HAP-1 (cell line): Measurements from ENCODE around the gene TMEM8B.

ENCODE experiments used
- DNase-seq, 2 experiments: peaks; one replicate each; pipeline ENCODE4 v3.0.0-alpha.2; 2016 to 2020; ENCODE audit warnings: low spot score in 2 of 2
- H3K27me3 ChIP-seq: fragments of 250-450 bp; sonication (Bioruptor Pico); 2 replicates; pipeline ENCODE4 v1.5.1; 2020; ENCODE audit warnings: low read depth, mild to moderate bottlenecking, moderate library complexity
- H3K36me3 ChIP-seq: fragments of 250-450 bp; sonication (Bioruptor Pico); replicated peaks from 2 replicates; pipeline ENCODE4 v1.5.1; 2020; ENCODE audit warnings: mild to moderate bottlenecking
- H3K4me1 ChIP-seq: fragments of 250-450 bp; sonication (Bioruptor Pico); 2 replicates; pipeline ENCODE4 v1.5.1; 2020; ENCODE audit warnings: mild to moderate bottlenecking
- H3K4me3 ChIP-seq: fragments of 250-450 bp; sonication (Bioruptor Pico); 2 replicates; pipeline ENCODE4 v1.5.1; 2020; ENCODE audit warnings: mild to moderate bottlenecking, moderate library complexity
- H3K9me3 ChIP-seq: fragments of 250-450 bp; sonication (Bioruptor Pico); 2 replicates; pipeline ENCODE4 v1.5.1; 2020; ENCODE audit warnings: mild to moderate bottlenecking, moderate library complexity
- in situ Hi-C: fragments of 300-500 bp; cut with MboI; formaldehyde crosslinking; loops from 3 replicates; pipeline ENCODE4 v1.14.3; 2020; ENCODE audit warnings: low sequenced_read_pairs, inconsistent platforms, mixed read lengths

The TMEM8B gene

DNA sequence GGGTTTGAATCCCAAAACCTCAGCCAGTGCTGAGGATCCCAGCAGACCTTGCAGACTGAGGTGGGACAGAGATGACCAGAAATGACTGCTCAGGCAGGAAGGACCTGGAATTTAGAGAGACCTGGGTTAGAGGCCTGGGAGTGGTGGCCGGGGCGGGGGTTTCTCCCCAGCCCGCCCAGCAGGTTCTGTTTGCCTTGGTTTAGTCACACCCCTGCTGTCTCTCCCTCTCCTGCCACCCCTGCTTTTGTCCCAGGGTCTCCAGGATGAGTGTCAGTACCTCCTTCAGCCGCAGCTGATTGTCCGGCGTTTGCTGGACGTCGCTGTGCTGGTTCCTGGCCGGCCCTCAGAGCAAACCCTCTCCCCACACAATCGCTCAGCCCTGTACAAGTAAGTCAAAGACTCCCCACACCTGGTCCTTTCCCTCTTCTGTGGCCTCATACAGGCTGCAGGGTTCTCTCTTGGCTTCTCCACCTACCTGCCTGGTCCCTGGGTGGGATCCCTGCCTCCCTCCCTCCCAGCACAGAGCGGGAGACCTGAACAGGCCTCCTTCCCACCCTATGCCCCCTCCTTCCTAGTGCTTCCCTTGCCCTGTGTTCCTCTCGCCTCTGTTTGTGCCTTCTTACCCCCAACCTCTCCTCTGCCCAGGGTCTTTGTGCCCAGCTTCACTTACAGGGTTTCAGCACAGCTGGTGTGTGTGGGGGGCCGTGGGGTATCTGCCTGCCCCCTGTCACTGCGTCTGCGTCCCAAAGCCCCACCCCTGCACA, 12.0 kb downstream of the TMEM8B start:
- no peaks in the 10 kb centered on the region for H3K36me3 ChIP-seq
- no peak overlapping the region for H3K4me3 ChIP-seq
- in situ Hi-C loops = no loop called here
- H3K9me3 ChIP-seq = no peaks in the 10 kb centered on the region
- peaks cover 5% of the 10 kb centered on the region; the same call in 1 of the 2 replicates for H3K4me1 ChIP-seq
- no peaks in the 10 kb centered on the region for H3K27me3 ChIP-seq
- no peak for DNase-seq

DNA sequence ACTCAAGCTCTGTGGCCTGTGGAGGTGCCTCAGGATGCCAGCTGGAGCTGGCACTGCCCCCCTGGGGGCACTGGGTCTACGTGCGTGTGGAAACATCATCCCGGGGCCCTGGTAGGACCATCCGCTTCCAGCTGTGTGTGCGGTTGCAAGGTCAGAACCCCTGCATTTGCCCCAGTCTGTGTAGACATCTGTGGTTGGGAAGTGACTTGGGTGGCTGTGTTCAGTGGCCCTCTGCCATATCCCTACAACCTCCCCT, 12.5 kb downstream of the TMEM8B start:
- no peak for DNase-seq
- H3K4me1 ChIP-seq = peaks cover 5% of the 10 kb centered on the region; the same call in 1 of the 2 replicates
- no peaks in the 10 kb centered on the region for H3K9me3 ChIP-seq
- no peaks in the 10 kb centered on the region for H3K36me3 ChIP-seq
- H3K27me3 ChIP-seq = no peaks in the 10 kb centered on the region
- in situ Hi-C loops = no loop called here
- no peak overlapping the region for H3K4me3 ChIP-seq

DNA sequence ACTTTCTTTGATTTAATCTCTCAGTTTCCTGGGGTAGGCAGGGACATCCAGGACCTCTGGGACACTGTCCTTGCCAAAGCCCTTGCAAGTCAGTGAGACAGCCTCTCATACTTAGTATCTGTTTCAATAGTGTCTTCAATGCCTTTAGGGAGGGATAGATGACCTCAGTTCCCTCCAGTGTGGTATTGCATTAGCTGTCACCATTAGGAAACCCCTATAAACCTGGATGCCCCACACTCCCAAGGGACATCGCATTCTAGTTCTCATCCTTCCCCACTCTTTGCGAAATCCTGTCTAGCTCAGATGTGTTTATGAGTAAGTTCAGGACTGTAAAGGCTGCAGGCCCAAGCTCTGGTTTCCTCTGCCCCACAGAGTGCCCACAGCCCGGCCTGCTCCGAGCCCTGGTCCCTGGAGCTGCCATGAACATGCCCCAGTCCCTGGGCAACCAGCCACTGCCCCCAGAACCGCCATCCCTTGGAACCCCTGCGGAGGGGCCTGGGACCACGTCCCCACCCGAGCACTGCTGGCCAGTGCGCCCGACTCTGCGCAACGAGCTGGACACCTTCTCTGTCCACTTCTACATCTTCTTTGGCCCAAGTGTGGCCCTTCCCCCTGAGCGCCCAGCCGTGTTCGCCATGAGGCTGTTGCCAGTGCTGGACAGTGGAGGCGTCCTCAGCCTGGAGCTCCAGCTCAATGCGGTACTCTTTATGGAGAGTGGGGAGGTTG, 13.2 kb downstream of the TMEM8B start:
- Histone ChIP-seq H3K36me3 (no peaks in the 10 kb centered on the region), H3K4me3 (no peak overlapping the region), H3K27me3 (no peaks in the 10 kb centered on the region), H3K9me3 (no peaks in the 10 kb centered on the region), H3K4me1 (peaks cover 5% of the 10 kb centered on the region; the same call in 1 of the 2 replicates)
- in situ Hi-C loops = no loop called here
- DNase-seq = no peak

DNA sequence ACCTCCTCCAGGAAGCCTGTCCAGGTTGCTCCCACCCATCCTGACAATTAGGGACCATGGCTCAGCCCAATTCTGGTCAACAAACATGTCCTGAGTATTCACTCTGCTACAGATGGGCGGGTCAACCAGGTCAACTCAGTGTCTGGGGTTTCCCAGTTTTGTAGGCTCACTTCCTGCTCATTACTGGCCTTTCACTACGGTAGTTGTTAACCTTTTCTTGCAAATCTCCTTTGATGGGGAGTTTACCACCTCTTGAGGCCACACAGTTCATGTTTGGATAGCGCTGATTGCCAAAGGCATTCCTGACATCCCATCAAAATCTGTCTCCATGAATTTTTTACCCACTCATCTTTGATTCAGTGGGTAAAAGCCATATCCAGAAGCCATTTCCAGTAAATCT, 13.8 kb downstream of the TMEM8B start:
- no peaks in the 10 kb centered on the region for H3K9me3 ChIP-seq
- H3K4me1 ChIP-seq = peaks cover 5% of the 10 kb centered on the region; the same call in 1 of the 2 replicates
- no peaks in the 10 kb centered on the region; the same call in 1 of the 2 replicates for H3K36me3 ChIP-seq
- H3K27me3 ChIP-seq = no peaks in the 10 kb centered on the region
- no peak overlapping the region for H3K4me3 ChIP-seq
- no peak for DNase-seq
- in situ Hi-C loops = no loop called here

DNA sequence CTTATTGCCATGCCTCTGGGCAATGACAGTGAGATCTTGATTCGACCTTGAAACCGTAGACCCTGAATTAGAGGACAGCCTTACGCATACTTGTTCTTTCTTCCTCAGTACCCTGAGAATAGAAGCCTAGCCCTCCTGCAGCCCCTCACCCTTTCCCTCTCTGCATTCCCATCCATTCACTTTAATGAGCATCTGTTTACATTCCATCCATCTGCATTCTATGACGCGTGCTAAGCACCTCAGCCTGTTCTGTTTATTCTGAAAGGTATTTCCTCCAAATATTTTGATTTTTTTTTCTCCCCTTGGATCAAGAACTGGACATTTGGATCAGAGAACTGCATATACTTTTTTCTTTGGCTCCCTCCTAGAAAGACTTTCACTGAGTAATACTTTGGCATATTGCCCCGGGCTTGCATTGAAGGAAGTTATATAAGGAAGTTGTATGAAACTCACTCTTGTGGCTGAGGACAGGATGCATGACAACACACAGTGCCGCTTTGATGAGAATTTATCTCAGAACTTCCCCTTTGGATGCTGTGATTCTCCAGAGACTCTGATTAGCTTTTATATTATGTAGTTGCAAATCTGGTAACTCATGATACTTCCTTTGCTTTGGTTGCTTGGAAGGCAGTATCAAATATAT, 15.7 kb downstream of the TMEM8B start:
- Histone ChIP-seq H3K36me3 (no peaks in the 10 kb centered on the region; the same call in 1 of the 2 replicates), H3K4me3 (no peak overlapping the region), H3K27me3 (no peaks in the 10 kb centered on the region), H3K9me3 (no peaks in the 10 kb centered on the region), H3K4me1 (peaks cover 5% of the 10 kb centered on the region; the same call in 1 of the 2 replicates)
- no peak for DNase-seq
- in situ Hi-C loops = no loop called here

DNA sequence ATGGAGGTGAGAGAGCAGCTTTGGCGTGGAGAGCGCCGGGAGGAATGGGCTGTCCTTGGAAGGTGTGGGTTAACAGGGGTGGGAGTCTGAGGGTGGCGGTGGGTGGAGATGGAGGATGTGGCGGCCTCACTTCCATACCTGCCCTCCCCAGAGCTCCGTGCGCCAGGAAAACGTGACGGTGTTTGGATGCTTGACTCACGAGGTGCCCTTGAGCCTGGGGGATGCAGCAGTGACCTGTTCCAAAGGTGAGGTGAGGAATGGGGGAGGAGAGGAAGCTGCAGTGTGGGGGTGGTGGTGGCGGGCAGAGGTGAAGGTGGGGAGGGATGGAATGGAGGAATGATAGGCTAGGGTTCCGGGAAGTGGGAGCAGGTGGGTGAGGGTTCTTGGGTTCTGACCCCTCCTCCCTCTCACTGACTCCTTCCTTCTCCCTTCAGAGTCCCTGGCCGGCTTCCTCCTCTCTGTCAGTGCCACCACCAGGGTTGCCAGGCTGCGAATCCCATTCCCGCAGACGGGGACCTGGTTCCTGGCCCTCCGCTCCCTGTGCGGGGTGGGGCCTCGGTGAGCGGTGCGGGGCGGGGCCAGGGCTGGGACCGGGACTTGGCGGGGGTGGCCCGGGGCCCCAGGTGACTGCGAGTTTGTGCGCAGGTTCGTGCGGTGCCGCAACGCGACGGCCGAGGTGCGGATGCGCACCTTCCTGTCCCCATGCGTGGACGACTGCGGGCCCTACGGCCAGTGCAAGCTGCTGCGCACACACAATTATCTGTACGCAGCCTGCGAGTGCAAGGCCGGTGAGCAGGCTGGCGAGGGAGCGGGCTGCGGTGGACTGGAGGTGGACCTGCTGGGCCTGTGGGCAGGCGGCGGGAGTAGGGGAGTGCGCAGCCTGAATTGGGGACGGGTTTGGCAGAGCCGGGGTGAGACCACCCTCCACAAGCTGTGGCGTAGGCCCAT, 17.1 kb downstream of the TMEM8B start:
- Histone ChIP-seq H3K9me3 (no peaks in the 10 kb centered on the region), H3K36me3 (no peaks in the 10 kb centered on the region; the same call in 1 of the 2 replicates), H3K4me1 (peaks cover 5% of the 10 kb centered on the region; the same call in 1 of the 2 replicates), H3K27me3 (no peaks in the 10 kb centered on the region), H3K4me3 (no peak overlapping the region)
- DNase-seq = no peak
- in situ Hi-C loops = no loop called here

DNA sequence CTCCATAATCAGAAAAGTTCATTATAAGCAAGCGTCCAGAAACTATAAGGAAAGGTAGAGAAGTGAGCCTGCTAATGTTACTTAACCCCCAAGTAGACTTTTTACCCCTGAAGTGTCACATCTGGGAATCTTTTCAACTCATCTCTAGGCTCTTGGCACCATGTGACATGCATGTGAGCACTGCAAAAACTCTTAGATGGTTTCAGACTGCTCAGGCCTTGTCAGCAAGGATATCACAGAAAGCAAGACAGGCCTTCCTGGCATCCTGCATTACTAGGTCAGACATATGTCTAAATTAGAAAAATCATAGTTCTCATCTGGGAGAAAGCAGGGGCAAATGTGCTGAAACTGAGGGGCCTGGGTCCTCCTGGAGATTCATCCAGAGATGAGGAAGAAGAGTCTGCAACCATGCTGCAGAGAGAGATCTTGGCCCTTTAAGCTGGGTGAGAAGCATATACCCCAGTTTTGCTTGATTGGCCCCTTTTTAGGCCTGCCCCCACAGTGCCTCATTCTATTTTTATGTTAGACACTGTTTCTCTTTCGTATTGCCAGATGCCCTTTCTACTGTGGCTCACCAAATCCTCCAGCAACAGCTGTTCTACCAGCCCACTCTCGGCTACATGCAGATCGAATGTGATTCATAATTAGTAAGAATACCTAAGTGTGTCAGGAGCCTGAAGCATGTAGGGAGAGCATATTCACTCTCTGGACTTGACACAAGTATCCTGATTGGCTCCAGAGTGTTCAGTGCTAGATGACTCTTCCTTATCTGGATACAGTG, 19.0 kb downstream of the TMEM8B start:
- no peaks in the 10 kb centered on the region for H3K9me3 ChIP-seq
- H3K4me1 ChIP-seq = peaks cover 5% of the 10 kb centered on the region; the same call in 1 of the 2 replicates
- in situ Hi-C loops = no loop called here
- no peaks in the 10 kb centered on the region for H3K27me3 ChIP-seq
- no peak for DNase-seq
- H3K36me3 ChIP-seq = no peaks in the 10 kb centered on the region; the same call in 1 of the 2 replicates
- H3K4me3 ChIP-seq = no peak overlapping the region

DNA sequence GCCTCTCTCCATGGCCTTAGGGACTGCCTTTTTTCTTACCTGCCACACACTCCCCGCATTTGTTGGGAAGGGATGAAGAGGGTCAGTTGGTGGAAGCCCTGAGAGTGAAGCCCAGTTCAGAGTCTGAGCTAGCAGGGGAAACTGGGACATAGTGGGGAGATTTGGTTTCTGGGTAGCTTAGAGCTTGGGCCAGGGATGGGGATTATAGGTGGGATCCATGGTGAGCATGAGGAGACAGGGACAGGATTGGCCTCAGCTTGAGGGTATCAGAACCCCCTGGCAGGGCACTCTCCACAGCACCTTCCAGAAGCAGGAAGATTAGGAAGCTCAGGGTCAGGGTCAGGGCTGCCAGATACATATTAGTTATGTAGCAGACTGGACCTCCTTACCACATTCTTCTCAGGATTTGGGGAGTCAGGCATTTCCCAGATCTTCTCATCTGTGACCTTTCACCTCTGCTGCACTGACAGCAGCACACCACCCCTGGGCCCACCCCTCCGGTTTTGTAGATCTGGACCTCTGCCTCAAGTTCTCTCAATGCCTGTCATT, 23.3 kb downstream of the TMEM8B start:
- no peaks in the 10 kb centered on the region for H3K9me3 ChIP-seq
- no peak overlapping the region for H3K4me3 ChIP-seq
- no peaks in the 10 kb centered on the region for H3K4me1 ChIP-seq
- DNase-seq = no peak
- H3K36me3 ChIP-seq = no peaks in the 10 kb centered on the region; the same call in 1 of the 2 replicates
- no peaks in the 10 kb centered on the region for H3K27me3 ChIP-seq
- in situ Hi-C loops = no loop called here

DNA sequence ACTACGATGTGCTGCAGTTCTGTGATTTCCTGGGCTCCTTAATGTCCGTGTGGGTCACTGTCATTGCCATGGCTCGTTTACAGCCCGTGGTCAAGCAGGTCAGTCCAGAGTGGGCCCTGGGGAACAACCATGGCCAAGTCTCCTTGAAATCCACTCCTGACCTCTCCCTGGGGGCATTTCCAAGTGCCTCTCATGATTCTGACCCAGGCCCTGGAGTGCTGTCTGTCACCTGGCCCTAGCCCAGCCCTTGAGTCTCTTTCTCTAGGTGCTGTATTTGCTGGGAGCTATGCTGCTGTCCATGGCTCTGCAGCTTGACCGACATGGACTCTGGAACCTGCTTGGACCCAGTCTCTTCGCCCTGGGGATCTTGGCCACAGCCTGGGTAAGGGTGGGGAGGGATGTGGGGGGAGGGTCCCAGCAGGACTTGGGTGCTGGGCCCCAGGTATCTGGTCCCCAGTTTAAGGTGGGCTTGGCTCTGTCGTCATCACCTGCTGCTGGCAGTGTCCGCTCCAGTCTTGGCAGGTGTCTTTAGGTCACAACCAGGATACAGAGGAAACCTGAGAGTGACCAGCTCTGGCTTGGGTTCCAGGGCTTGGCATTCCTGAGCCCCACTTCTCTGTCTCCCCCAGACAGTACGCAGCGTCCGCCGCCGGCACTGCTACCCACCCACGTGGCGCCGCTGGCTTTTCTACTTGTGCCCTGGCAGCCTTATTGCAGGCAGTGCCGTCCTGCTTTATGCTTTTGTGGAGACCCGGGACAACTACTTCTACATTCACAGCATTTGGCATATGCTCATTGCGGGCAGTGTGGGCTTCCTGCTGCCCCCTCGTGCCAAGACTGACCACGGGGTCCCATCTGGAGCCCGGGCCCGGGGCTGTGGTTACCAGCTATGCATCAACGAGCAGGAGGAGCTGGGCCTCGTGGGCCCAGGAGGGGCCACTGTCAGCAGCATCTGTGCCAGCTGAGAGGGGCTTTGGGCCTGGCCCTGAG, 24.1 kb downstream of the TMEM8B start:
- Histone ChIP-seq H3K4me1 (no peaks in the 10 kb centered on the region), H3K9me3 (no peaks in the 10 kb centered on the region), H3K4me3 (no peak overlapping the region), H3K27me3 (no peaks in the 10 kb centered on the region), H3K36me3 (no peaks in the 10 kb centered on the region)
- in situ Hi-C loops = no loop called here
- no peak for DNase-seq

DNA sequence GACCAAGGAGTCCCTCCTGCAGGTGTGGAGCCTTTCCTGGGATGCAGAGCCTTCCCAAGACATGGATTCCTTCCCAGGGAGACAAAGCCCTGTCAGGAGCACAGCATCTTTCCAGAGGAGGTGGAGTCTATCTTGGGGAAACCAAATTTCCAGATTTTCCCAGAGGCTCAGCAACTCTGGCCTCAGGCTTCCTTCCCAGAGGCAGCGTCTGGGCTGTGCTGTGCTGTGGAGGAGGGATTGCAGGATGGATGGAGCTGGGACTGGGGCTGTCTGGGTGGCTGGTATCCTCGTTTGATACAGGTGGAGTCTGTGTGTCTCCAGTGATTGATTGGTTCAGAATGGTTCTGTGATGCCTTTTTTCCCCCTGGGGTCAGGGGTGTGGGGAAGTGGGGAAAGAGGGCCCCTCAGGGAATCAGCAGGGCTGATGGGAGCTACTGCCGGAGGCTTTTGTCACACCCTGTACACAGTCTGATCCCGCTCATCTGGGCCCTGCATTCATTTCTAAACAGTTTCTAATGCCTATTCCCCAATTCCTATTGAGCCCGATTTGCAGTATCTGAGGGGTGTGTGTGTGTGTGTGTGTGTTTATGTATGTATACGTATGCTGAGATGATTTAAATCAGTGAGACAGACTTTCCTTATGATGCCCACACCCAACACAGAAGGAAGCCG, 25.2 kb downstream of the TMEM8B start:
- Histone ChIP-seq H3K27me3 (no peaks in the 10 kb centered on the region), H3K4me3 (no peak overlapping the region), H3K36me3 (no peaks in the 10 kb centered on the region), H3K9me3 (no peaks in the 10 kb centered on the region), H3K4me1 (no peaks in the 10 kb centered on the region)
- in situ Hi-C loops = no loop called here
- no peak for DNase-seq

DNA sequence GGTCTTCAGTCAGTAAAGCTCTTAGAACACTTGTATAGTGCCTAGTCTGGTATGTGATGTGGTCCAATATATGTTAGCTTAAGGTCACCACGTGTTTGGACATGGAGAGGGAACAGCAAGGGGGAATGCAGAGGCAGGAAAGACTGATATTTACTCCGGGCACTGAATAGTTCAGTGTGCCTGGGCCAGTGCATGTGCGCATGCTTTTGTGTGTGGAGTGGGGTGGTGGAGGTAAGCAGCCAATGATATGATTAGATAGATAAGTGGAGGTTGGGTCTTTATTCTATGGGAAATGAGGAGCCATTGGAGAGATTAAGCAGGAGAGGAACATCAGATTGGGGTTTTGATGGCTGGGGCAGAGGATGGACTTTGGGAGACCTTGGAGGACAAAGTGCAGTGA, 27.2 kb downstream of the TMEM8B start:
- Histone ChIP-seq H3K4me3 (no peak overlapping the region), H3K27me3 (peaks cover 8% of the 10 kb centered on the region; the same call in 1 of the 2 replicates), H3K4me1 (no peaks in the 10 kb centered on the region), H3K9me3 (no peaks in the 10 kb centered on the region), H3K36me3 (no peaks in the 10 kb centered on the region)
- in situ Hi-C loops = no loop called here
- no peak for DNase-seq
